Stimulated activated CD4-positive, alpha-beta T cell treated with anti-CD3 and anti-CD28 coated beads, Interleukin-1b, Interleukin-23, amount 100 ng/mL, for 24 hours (primary cell): Measurements from ENCODE around the gene PPFIBP1.
"Not testable (repeated sequence)": the region's sequence is repeated elsewhere in the genome, so short reads cannot be mapped to it uniquely, and the experiment has no call there.

Experiments
- DNase-seq, 4 experiments: peaks; one replicate each; pipeline ENCODE4 v3.0.0-alpha.2; 2020; ENCODE audit warnings: low read depth in 4 of 4, low spot score in 1 of 4

The PPFIBP1 gene

GRCh38 chr12:27564612-27565213, 40.7 kb downstream of the PPFIBP1 start:
- DNase-seq: no peak

DNA sequence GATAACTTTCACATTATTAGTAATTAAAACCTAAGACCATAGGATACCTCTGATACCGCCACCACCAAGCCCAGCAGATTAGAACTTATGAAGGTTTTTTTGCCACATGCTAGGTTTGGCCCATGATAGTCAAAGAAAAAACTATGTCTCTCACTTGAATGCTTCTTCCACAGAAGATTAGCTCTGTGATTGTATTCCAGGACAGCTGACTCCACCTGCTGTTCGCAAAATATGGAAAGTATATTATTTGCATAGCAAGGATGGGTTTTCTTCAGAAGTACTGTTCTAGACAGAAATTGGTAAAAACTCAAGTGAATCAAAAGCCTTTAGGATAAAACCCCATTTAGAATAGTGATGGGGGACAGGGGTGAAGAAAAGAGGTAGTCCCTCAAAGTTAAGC, 42.2 kb downstream of the PPFIBP1 start:
- DNase-seq: no peak

- DNase-seq: no peak
These were observed 42.6 kb downstream of the PPFIBP1 start for GRCh38 chr12:27566626-27567025.

DNA sequence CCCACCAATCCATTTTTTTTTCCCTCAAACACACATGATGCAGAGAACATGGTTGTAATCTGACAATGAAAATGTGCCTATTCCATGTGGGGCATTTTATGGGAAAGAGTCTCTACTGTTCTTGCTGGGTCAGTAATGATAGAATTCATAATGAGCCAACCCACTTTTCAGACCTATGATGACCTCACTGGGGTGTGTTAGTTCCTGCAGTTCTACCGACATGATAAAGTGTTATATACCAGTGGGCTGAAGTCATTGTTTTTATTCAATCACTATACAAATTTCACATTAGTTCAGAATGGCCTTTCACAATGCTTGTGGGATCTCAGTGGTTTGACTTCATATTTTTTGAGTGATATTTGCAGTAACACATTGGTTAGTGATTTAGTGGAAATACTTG, 47.5 kb downstream of the PPFIBP1 start:
- no peak for DNase-seq

- DNase-seq: no peak
These were observed 48.7 kb downstream of the PPFIBP1 start for GRCh38 chr12:27572486-27573255.

- DNase-seq: no peak
These were observed 50.0 kb downstream of the PPFIBP1 start for GRCh38 chr12:27573972-27574371.

DNA sequence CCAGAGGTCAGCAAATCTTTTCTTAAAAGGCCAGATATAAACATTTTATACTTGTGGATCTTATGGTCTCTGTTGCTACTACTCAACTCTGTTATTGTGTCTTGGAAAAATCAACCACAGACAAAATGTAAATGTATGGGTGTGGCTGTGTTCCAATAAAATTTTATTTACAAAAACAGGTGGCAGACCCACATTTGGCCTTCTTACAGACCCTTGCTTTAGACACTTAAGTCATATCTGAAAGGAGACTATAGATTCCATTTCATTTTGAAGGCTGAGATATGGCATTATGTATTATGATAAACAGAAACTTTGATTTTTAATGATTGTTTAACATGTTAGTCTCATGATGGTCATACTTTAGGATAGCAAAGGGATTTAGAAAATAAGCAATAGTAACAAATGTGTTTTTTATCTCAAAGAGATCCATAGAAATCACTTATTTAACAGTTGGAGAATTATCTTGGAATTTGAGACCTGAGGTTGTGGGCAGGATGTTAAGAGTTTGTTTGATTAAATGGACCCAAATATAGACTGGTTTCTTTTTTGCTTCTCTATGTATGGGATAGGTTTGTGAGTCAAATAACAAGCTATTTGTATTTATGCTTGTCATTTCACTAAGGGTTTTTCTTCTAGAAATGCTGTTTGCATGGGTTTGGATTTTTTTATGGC, 51.2 kb downstream of the PPFIBP1 start:
- DNase-seq: no peak

DNA sequence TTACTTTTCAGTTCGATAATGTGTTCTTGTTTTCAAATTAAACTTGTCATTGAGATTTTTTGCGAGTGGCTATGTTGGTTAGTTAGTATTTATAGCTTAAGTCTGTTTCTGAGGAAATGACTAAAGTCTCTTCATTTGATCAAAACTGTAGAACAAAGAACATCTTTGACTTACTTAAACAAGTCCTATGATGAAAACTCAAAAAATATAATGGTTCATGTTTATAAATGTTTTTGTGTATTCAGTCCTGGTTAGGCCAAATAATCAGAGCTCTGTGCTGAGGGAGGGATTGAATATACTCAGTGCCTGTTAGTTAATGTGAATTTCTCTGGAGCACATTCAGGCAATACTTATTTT, 51.7 kb downstream of the PPFIBP1 start:
- no peak for DNase-seq

GRCh38 chr12:27576667-27577347, 52.8 kb downstream of the PPFIBP1 start:
- no peak for DNase-seq

- DNase-seq: no peak
These were observed 53.7 kb downstream of the PPFIBP1 start for GRCh38 chr12:27577688-27578087.

DNA sequence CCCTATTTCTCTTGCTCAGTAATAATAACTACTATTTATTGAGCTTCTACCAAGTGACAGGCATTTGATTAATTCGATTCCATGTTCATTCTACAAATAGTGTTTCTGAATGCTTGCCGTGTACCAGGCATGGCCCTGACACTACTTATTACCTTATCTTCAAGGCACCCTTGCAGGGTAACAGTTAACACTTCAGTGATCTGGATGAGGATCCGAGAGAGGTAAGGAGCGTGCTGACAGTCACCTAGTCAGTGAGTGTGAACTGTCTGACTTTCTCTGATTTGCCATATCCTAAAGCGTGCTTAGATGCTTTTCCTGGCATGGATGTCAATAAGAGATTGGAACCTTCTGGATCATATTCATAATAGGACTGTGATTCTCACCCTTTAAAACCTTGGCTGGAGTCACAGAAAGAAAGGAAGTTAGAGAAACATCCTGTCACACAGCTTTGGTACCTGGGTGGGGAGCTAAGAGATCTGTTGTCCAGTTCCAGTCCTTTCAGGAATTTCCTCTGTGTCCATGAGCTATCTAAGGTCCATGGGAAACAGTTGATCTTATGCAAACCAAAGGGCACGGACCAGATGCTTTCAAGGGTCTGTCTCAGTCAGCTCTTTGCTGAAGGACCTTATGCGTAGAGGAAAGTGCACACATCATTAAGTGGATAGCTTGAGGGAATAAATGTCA, 54.8 kb downstream of the PPFIBP1 start:
- DNase-seq: no peak

DNA sequence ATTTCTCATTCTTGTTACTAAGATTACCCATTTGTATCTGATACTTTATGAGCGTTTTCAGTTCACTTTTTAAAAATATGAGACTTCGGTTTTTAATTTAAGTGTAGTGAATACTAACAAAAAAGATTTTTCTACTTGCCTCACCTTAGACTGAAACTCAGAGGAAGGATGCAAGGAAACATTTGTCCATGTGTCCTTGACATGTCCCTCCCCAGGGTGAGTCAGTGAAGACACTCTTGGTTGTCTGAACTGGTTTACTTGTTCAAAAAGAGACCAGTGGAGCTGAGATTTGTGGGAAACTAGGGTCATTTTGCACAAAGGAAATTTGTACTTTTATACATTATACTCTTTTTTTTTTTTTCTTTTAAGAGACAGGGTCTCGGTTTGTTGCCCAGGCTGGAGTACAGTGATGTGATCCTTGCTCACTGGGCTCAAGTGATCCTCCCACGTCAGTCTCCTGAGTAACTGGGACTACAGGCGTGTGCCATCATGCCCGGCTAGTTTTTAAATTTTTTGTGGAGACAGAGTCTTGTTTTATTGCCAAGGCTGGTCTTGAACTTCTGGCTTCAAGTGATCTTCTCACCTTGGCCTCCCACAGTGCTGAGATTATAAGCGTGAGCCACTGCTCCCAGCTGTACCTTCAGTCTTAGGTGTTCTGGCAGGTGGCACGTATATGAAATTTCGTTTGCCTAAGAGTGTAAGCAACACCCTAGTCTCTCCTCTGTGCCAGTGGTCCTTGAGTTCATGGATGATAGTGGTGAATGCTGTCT, 56.7 kb downstream of the PPFIBP1 start:
- no peak for DNase-seq

DNA sequence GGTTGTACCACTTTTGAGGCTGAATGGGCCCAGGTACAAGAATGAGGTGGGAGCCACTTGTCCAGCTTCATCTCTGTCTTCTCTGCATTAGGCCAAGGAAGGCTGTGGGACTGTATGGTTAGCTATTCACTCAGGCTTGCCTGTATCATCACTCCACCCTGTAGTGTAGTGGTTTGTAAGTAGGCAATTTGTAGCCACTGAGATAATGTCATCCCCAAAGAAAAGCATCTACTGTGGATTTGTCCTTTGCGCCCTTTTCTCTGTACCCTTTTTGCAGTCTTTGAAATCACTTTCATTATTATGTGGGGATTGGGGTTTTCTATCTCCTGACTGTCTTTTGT, 57.3 kb downstream of the PPFIBP1 start:
- DNase-seq: not testable (repeated sequence)

DNA sequence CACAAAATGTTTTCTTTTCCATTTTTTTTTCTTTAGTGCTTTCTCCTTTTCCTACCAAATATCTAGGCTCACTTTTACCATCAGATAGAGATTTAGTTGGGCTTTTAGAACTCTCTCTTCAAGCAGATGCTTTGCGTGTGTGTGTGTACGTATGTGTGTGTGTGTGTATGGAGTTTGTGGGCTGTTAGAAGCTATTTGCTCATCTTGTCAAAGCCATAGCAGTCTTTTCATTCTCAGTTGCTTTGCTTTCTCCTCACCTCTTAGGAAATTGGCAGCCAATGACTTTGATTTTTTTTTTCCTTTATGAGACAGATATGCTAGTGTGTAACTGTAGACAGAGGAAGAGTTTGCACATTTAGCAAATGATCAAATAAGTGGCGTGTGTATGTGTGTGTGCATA, 57.8 kb downstream of the PPFIBP1 start:
- DNase-seq: not testable (repeated sequence)

DNA sequence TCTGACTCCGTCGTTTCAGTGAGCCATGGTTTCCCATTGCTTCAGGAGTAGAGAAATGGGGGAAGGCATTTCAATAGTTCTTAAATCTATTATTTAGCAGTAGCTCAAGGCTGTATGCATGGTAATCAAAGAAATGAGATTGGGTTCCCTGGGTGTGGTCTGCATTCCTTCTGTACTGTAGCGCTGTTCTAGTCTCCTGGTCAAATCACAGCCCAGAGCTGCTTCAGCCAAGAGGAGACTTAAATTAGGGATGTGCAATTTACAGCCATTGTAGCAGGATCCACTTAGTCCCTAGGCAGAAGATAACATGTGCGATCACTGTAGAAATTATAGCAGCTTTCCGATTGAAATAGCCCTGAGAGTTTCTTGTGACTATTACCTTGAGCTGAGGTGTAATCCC, 58.4 kb downstream of the PPFIBP1 start:
- DNase-seq: not testable (repeated sequence)

DNA sequence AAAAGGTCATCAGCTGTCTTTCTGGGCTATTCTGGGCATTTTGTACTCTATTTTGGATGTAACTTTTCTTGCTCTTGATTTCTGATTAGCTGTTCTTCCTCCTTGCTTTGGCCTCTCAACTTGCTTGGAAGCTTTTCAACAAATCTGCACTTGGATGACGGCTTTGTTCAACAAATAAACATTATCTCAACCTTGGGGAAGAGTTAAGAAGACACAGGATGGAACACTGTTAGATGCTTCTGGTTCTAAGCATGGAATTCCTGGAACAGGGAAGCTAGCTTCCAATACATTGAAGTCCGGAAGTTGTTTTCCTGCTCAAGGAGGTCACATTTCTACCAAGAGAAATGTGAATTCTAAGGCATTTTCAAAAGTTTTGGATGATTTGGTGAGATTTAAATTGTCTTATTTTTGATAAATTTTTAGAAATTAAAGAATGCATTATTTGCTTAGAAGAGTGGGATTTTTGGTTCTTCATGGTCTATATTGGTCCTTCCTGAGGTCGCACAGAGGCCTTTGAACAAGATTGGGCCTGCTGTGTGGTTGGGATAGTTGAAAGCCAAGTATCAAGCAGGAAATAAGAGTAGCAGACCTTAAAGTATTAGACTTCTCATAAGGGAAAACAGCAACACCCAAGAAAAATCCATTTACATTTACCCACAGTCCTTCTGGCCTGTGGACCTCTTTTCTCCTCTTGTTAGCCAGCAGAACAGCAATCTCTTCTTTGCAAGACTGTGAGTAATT, 59.2 kb downstream of the PPFIBP1 start:
- no peak for DNase-seq

- no peak for DNase-seq
These were observed 60.0 kb downstream of the PPFIBP1 start for GRCh38 chr12:27583981-27584380.

DNA sequence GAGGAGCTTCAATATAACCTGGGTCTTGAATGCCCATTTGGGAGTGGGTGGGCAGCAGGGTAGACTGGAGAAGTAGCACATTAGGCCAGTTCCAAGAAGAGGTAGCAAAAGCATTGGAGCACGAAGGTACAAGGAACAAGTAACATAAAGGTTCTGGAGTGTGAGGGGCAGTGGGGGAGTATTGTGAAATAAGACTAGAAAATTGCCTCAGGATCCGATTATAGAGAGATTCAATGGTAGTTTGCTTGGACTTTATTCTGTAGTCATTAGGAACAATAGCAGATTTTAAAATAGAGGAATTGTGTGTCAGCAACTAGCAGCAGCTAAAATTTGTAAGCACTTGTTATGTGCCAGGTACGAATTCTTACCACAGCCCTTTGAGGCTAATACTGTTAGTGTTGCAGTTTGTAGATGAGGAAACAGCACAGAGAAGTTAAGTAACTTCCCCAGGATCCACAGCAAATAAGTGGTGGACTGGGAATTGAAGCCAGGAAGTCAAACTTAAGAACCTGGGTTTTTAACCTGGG, 61.8 kb downstream of the PPFIBP1 start:
- DNase-seq: no peak

DNA sequence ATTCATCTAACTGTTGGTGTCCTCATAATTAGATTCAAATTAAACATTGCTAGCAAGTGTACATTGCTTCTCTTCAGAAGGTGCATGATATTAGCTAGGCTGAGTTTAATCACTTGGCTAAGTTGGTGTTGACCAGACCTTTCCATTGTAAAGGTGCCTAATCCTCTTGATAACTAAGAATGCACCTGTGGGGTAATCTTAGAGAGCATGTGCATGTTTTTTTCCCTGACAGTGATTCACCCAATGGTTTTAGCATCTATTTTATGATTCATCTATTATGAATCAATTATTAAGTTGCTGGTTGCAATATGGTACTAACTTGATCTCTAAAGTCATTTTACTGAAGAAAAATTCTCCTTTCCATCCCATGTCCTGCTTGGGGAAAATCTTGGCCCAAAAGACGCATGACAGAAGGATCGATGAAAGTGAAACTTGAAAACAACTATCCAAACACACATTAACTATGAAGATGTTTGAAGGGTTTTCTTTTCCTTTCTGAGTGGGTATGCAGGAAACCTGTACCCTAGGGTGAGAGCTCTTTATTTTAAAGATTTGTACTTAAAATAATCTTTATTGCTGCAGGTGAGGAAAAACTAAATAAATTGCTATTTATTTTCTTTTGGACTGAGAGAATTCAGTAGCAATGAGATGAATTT, 64.2 kb downstream of the PPFIBP1 start:
- DNase-seq: not testable (repeated sequence)
